Lung microvascular endothelial cell (primary cell): Measurements from ENCODE around the gene CCDC3. TPM values are rescaled to one million over a fixed set of nuclear protein-coding genes. Genes with fewer than 3 reads are reported as not detected.
"Not testable (repeated sequence)": the region's sequence is repeated elsewhere in the genome, so short reads cannot be mapped to it uniquely, and the experiment has no call there.

Experiments
- DNase-seq, 2 donors: peaks; one replicate each; pipeline versions ENCODE4 v3.0.0 to v3.0.0-alpha.2; 2010; ENCODE audit warnings: low read depth in 2 of 2
- total RNA-seq: library from RNA; depleted of rRNA; stranded (reverse); fragments of >200 nt; gene quantifications from 2 replicates; pipeline ENCODE4 v1.2.1, GENCODE V29; 2014

Gene CCDC3
- total RNA-seq, 1 donor from 2014 or later, result 0.60 TPM

- no peak for DNase-seq
Observed at GRCh38 chr10:12890958-12891357, 110.6 kb downstream of the CCDC3 start.

- DNase-seq, result no peak
Observed at GRCh38 chr10:12888470-12888869, 113.0 kb downstream of the CCDC3 start.

GRCh38 chr10:12887780-12888179, 113.7 kb downstream of the CCDC3 start:
- DNase-seq, result no peak

GRCh38 chr10:12884851-12885250, 116.7 kb downstream of the CCDC3 start:
- DNase-seq, result no peak

- DNase-seq, result no peak
Observed at GRCh38 chr10:12880423-12880822, 121.1 kb downstream of the CCDC3 start.

GRCh38 chr10:12877150-12877549, 124.4 kb downstream of the CCDC3 start:
- no peak for DNase-seq

GRCh38 chr10:12876266-12876665, 125.2 kb downstream of the CCDC3 start:
- no peak for DNase-seq

- peak in 1 of 2 donors; percentile 24 for DNase-seq
Observed at GRCh38 chr10:12875100-12875499, 126.4 kb downstream of the CCDC3 start.

GRCh38 chr10:12874501-12874900, 127.0 kb downstream of the CCDC3 start:
- no peak for DNase-seq

- no peak for DNase-seq
Observed at GRCh38 chr10:12873172-12873571, 128.3 kb downstream of the CCDC3 start.

- DNase-seq, result no peak
Observed at GRCh38 chr10:12872577-12872976, 128.9 kb downstream of the CCDC3 start.

- DNase-seq, result no peak
Observed at GRCh38 chr10:12869427-12869826, 132.1 kb downstream of the CCDC3 start.

- DNase-seq, result no peak
Observed at GRCh38 chr10:12868229-12868628, 133.3 kb downstream of the CCDC3 start.

- DNase-seq, result not testable (repeated sequence)
Observed at GRCh38 chr10:12865515-12865914, 136.0 kb downstream of the CCDC3 start.

GRCh38 chr10:12862459-12862858, 139.1 kb downstream of the CCDC3 start:
- DNase-seq, result no peak

GRCh38 chr10:12854988-12855387, 146.5 kb downstream of the CCDC3 start:
- no peak for DNase-seq

GRCh38 chr10:12852687-12853086, 148.8 kb downstream of the CCDC3 start:
- DNase-seq, result no peak

- DNase-seq, result peak; percentile 57 to 78
Observed at GRCh38 chr10:12849319-12850181, 152.0 kb downstream of the CCDC3 start.

- DNase-seq, result no peak
Observed at GRCh38 chr10:12848439-12849173, 152.9 kb downstream of the CCDC3 start.

- no peak for DNase-seq
Observed at GRCh38 chr10:12847361-12847975, 154.0 kb downstream of the CCDC3 start.

GRCh38 chr10:12846718-12847117, 154.8 kb downstream of the CCDC3 start:
- no peak for DNase-seq
